Measurements from ENCODE around the gene LZTR1. TPM values are rescaled to one million over a fixed set of nuclear protein-coding genes. Genes with fewer than 3 reads are reported as not detected.

Gene LZTR1
- total and polyA plus RNA-seq, 2 experiments from 2014 or later: 29.7 to 80.1 TPM

DNA sequence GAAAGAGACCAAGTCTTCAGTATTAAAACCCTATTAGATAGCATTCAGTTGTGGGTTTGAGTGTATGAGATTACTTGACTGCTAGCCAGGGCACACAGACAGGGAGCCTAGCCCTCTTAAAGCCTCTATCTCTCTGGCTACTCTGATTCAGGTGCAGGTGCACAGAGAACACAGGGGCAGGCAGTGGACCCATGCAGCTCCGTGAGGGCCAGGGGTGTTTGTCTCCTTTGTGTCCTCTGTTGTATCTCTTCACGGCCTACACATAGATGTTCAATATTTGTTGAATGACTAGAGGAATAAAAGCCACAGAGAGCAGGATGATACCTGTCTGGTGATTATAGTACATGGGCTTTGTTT is 36.5 kb upstream of the LZTR1 start:
- Histone ChIP-seq H3F3A (ENCODE audit: insufficient read depth) (peaks cover 26% of the 10 kb centered on the region), H3K36me3 (ENCODE audit: low read depth) (peaks cover 11% of the 10 kb centered on the region; the same call in 1 of the 2 replicates), H3K4me2 (ENCODE audit: unreplicated experiment) (no peak overlapping the region), H3K4me3 (no peak overlapping the region), H3K27me3 (replicated peaks; ENCODE audit: insufficient read depth) (no peaks in the 10 kb centered on the region), H3K9ac (no peak overlapping the region), H2AFZ (no peak overlapping the region), H3K9me3 (ENCODE audit: low read depth) (no peaks in the 10 kb centered on the region), H3K79me2 (ENCODE audit: insufficient read depth) (peaks cover 100% of the 10 kb centered on the region), H4K20me1 (ENCODE audit: insufficient read depth) (peaks cover 60% of the 10 kb centered on the region), H3K4me1 (ENCODE audit: insufficient read depth) (peaks cover 25% of the 10 kb centered on the region), H3K9me2 (ENCODE audit: insufficient read depth) (no peaks in the 10 kb centered on the region), H3K27ac (no peak overlapping the region)
- in situ Hi-C loops (cut with MboI): no loop called here
- TF ChIP-seq EZH2phosphoT487 (IDR thresholded peaks at IDR 0.05; ENCODE audit: insufficient read depth, low read depth) (no peak), EZH2 (IDR thresholded peaks at IDR 0.05; ENCODE audit: insufficient read depth, poor library complexity, severe bottlenecking) (no peak)
- no peak for DNase-seq
- WGBS, 2 experiments (ENCODE audit: low coverage in 1 of 2, low lambda C conversion rate in 2 of 2, missing lambda C conversion rate in 2 of 2): 96 to 98% methylated on average over 2 of the region's 2 CpGs

DNA sequence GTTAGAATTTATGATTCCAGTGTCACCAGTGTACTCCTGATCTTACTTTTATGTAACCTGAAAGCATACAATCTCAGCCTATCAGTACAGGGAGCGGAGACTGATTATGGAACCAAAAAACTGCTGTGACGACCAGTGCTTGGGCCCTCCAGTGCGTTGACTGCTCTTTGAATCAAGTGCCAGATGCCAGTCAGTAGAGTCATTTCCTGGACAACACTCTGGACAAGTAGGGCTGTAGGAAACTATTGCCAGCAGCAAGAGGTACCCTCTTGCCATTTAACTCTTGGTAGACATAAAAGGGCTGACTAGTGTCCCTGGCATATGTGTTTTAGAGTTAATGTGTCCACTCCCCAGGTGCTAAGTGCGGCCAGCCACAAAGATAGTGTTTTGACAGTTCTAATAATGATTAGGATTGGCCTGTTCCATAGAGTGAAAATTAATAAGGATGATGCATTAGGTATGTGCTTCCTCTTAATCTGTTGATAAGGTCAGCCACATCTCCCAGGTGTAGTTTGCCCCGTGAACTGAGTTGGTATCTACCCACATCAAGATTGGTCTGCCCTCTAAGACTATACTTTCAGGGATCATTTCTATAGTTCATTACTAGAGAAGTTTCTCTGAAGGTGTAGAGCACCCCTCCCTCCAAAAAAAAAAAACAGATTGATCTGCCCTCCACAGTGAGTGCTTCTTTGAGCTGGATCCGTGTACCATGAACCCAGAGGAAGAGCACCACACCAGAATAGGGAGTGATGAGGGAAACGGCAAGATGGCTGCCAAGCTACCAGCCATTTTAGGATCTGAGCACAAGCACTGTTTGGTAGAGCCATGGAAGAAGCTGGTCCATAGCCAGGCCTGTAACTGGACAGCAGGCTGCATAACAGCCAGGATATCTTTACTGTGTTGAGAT is 35.8 kb upstream of the LZTR1 start:
- H3K9me3 ChIP-seq (ENCODE audit: low read depth): no peaks in the 10 kb centered on the region
- in situ Hi-C loops (cut with MboI): no loop called here
- TF ChIP-seq EZH2 (IDR thresholded peaks at IDR 0.05; ENCODE audit: insufficient read depth, poor library complexity, severe bottlenecking): no peak
- no peak for TF ChIP-seq EZH2phosphoT487 (IDR thresholded peaks at IDR 0.05; ENCODE audit: insufficient read depth, low read depth)
- H3K9ac ChIP-seq: no peak overlapping the region
- peaks cover 19% of the 10 kb centered on the region for H3K36me3 ChIP-seq (ENCODE audit: low read depth)
- peaks cover 100% of the 10 kb centered on the region for H3K79me2 ChIP-seq (ENCODE audit: insufficient read depth)
- H2AFZ ChIP-seq: no peak overlapping the region
- no peaks in the 10 kb centered on the region for H3K9me2 ChIP-seq (ENCODE audit: insufficient read depth)
- H3K4me2 ChIP-seq (ENCODE audit: unreplicated experiment): peak overlapping the region; percentile 50
- H3K27me3 ChIP-seq (replicated peaks; ENCODE audit: insufficient read depth): no peaks in the 10 kb centered on the region
- H3K4me3 ChIP-seq: no peak overlapping the region
- 78 to 80% methylated on average over 7 of the region's 7 CpGs for WGBS, 2 experiments (ENCODE audit: low coverage in 1 of 2, low lambda C conversion rate in 2 of 2, missing lambda C conversion rate in 2 of 2)
- peaks cover 19% of the 10 kb centered on the region for H3K4me1 ChIP-seq (ENCODE audit: insufficient read depth)
- peaks cover 57% of the 10 kb centered on the region; the same call in 1 of the 2 replicates for H4K20me1 ChIP-seq (ENCODE audit: insufficient read depth)
- no peak overlapping the region for H3K27ac ChIP-seq
- DNase-seq: peak; percentile 60
- peaks cover 27% of the 10 kb centered on the region for H3F3A ChIP-seq (ENCODE audit: insufficient read depth)

DNA sequence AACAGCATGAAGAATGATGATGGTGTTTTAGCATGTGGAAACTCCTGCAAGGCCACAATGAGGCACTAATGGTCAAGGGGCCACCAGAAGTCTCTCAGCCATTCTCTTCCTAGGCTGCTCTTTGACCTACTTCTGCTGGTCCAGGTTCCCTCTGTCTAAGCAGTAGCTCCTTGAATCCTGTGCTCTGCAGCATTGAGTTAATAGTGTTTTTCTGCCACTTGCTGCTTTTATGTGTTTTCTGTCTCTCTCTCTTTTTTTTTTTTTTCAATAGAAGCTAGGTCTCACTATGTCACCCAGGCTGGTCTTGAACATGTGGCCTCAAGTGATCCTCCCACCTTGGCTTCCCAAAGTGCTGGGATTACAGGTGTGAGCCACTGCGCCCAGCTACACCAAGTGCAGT is 35.1 kb upstream of the LZTR1 start:
- H3K27ac ChIP-seq: no peak overlapping the region
- no peak overlapping the region for H3K4me2 ChIP-seq (ENCODE audit: unreplicated experiment)
- no peak overlapping the region for H2AFZ ChIP-seq
- H3K4me3 ChIP-seq: no peak overlapping the region
- peaks cover 19% of the 10 kb centered on the region for H3K4me1 ChIP-seq (ENCODE audit: insufficient read depth)
- whole genome bisulfite sequencing, 2 experiments (ENCODE audit: low coverage in 1 of 2, low lambda C conversion rate in 2 of 2, missing lambda C conversion rate in 2 of 2): 87 to 96% methylated on average over 1 of the region's 1 CpG
- in situ Hi-C loops (cut with MboI): no loop called here
- H3K27me3 ChIP-seq (replicated peaks; ENCODE audit: insufficient read depth): no peaks in the 10 kb centered on the region
- peaks cover 100% of the 10 kb centered on the region for H3K79me2 ChIP-seq (ENCODE audit: insufficient read depth)
- no peak overlapping the region for H3K9ac ChIP-seq
- H3K9me3 ChIP-seq (ENCODE audit: low read depth): no peaks in the 10 kb centered on the region
- peaks cover 56% of the 10 kb centered on the region; the same call in 1 of the 2 replicates for H4K20me1 ChIP-seq (ENCODE audit: insufficient read depth)
- no peaks in the 10 kb centered on the region for H3K9me2 ChIP-seq (ENCODE audit: insufficient read depth)
- DNase-seq: no peak
- TF ChIP-seq EZH2phosphoT487 (IDR thresholded peaks at IDR 0.05; ENCODE audit: insufficient read depth, low read depth) (no peak), EZH2 (IDR thresholded peaks at IDR 0.05; ENCODE audit: insufficient read depth, poor library complexity, severe bottlenecking) (no peak)
- H3K36me3 ChIP-seq (ENCODE audit: low read depth): peaks cover 24% of the 10 kb centered on the region
- peaks cover 22% of the 10 kb centered on the region for H3F3A ChIP-seq (ENCODE audit: insufficient read depth)

GRCh38 chr22:20948450-20948849 is 33.6 kb upstream of the LZTR1 start:
- no peak overlapping the region for H2AFZ ChIP-seq
- peaks cover 19% of the 10 kb centered on the region for H3K4me1 ChIP-seq (ENCODE audit: insufficient read depth)
- TF ChIP-seq EZH2 (IDR thresholded peaks at IDR 0.05; ENCODE audit: insufficient read depth, poor library complexity, severe bottlenecking) (no peak), EZH2phosphoT487 (IDR thresholded peaks at IDR 0.05; ENCODE audit: insufficient read depth, low read depth) (no peak)
- WGBS, 2 experiments (ENCODE audit: low coverage in 1 of 2, low lambda C conversion rate in 2 of 2, missing lambda C conversion rate in 2 of 2): 87 to 88% methylated on average over 5 of the region's 5 CpGs
- peaks cover 100% of the 10 kb centered on the region for H3K79me2 ChIP-seq (ENCODE audit: insufficient read depth)
- no peak overlapping the region for H3K27ac ChIP-seq
- no peaks in the 10 kb centered on the region for H3K9me2 ChIP-seq (ENCODE audit: insufficient read depth)
- no peak overlapping the region for H3K4me3 ChIP-seq
- H3K4me2 ChIP-seq (ENCODE audit: unreplicated experiment): no peak overlapping the region
- H3K27me3 ChIP-seq (replicated peaks; ENCODE audit: insufficient read depth): no peaks in the 10 kb centered on the region
- in situ Hi-C loops (cut with MboI): no loop called here
- no peaks in the 10 kb centered on the region for H3K9me3 ChIP-seq (ENCODE audit: low read depth)
- peaks cover 11% of the 10 kb centered on the region; the same call in 1 of the 2 replicates for H3F3A ChIP-seq (ENCODE audit: insufficient read depth)
- H3K9ac ChIP-seq: no peak overlapping the region
- no peak for DNase-seq
- peaks cover 43% of the 10 kb centered on the region; the same call in 1 of the 2 replicates for H4K20me1 ChIP-seq (ENCODE audit: insufficient read depth)
- peaks cover 31% of the 10 kb centered on the region for H3K36me3 ChIP-seq (ENCODE audit: low read depth)

All from GM23248 (cell line).